Smooth muscle cell (in vitro differentiated cells): ENCODE measurements around the gene CLDN22. TPM values are rescaled to one million over a fixed set of nuclear protein-coding genes. Genes with fewer than 3 reads are reported as not detected.

Source experiments
- DNase-seq: peaks from one replicate; lab custom pipeline; 2025; ENCODE audit not compliant: unreplicated experiment; lab: John Stamatoyannopoulos, UW
- H2AFZ ChIP-seq: fragments of 200-600 bp; sonication (generic); 2 replicates; pipeline ENCODE4 v1.6.0; 2016; ENCODE audit warnings: antibody characterized with exemption, low read depth, mild to moderate bottlenecking
- H3F3A ChIP-seq: fragments of 200-600 bp; sonication (generic); 2 replicates; pipeline ENCODE4 v1.6.0; 2017; ENCODE audit warnings: antibody characterized with exemption, low read depth
- H3K27ac ChIP-seq: fragments of 200-600 bp; sonication (generic); 2 replicates; pipeline ENCODE4 v1.5.1; 2016; ENCODE audit warnings: low read depth, mild to moderate bottlenecking
- H3K27me3 ChIP-seq: fragments of 200-600 bp; sonication (generic); 2 replicates; pipeline ENCODE4 v1.6.1; 2016; ENCODE audit warnings: low read depth, mild to moderate bottlenecking
- H3K36me3 ChIP-seq: fragments of 200-600 bp; sonication (generic); 2 replicates; pipeline ENCODE4 v1.5.1; 2016; ENCODE audit warnings: low read depth
- H3K4me1 ChIP-seq: fragments of 200-600 bp; sonication (generic); 2 replicates; pipeline ENCODE4 v1.5.1; 2016; ENCODE audit warnings: low read depth
- H3K4me2 ChIP-seq: fragments of 200-600 bp; sonication (generic); 2 replicates; pipeline ENCODE4 v1.6.0; 2016; ENCODE audit warnings: mild to moderate bottlenecking
- H3K4me3 ChIP-seq: fragments of 200-600 bp; sonication (generic); 2 replicates; pipeline ENCODE4 v1.5.1; 2016; ENCODE audit warnings: mild to moderate bottlenecking
- H3K79me2 ChIP-seq: fragments of 200-600 bp; sonication (generic); 2 replicates; pipeline ENCODE4 v1.6.0; 2016; ENCODE audit warnings: low read depth, mild to moderate bottlenecking
- H3K9ac ChIP-seq: fragments of 200-600 bp; sonication (generic); 2 replicates; pipeline ENCODE4 v1.6.0; 2016; ENCODE audit warnings: low read depth
- H3K9me3 ChIP-seq: fragments of 200-600 bp; sonication (generic); replicated peaks from 2 replicates; pipeline ENCODE4 v1.5.1; 2016; ENCODE audit warnings: low read depth
- H4K20me1 ChIP-seq: fragments of 200-600 bp; sonication (generic); 2 replicates; pipeline ENCODE4 v1.6.0; 2016; ENCODE audit warnings: low read depth
- WGBS: methylation state at CpG from one replicate; pipeline ENCODE4 v1.1.7; 2016; ENCODE audit warnings: low lambda C conversion rate; 5-methylcytosine and 5-hydroxymethylcytosine counted together
- polyA plus RNA-seq: library from polyadenylated mRNA; unstranded; fragments of >200 nt; fragmentation: Nextera tagmentation; extraction: Ambion mirVana; gene quantifications from 2 replicates; pipeline ENCODE4 v1.2.1, GENCODE V29; 2016
- total RNA-seq: library from RNA; depleted of rRNA; stranded (reverse); fragments of >200 nt; gene quantifications from 2 replicates; pipeline ENCODE4 v1.2.3, GENCODE V29; 2014
- TF ChIP-seq, protein P1 (sequence below): fragments of 200-600 bp; sonication (generic); IDR thresholded peaks from 2 replicates; pipeline ENCODE4 v1.5.1; 2017; ENCODE audit warnings: borderline replicate concordance, mild to moderate bottlenecking, antibody characterized with exemption; ENCODE audit not compliant: insufficient read depth, poor library complexity, severe bottlenecking

Gene CLDN22
- total and polyA plus RNA-seq, 2 experiments from 2014 or later = 0.08 TPM; not detected in 1

DNA sequence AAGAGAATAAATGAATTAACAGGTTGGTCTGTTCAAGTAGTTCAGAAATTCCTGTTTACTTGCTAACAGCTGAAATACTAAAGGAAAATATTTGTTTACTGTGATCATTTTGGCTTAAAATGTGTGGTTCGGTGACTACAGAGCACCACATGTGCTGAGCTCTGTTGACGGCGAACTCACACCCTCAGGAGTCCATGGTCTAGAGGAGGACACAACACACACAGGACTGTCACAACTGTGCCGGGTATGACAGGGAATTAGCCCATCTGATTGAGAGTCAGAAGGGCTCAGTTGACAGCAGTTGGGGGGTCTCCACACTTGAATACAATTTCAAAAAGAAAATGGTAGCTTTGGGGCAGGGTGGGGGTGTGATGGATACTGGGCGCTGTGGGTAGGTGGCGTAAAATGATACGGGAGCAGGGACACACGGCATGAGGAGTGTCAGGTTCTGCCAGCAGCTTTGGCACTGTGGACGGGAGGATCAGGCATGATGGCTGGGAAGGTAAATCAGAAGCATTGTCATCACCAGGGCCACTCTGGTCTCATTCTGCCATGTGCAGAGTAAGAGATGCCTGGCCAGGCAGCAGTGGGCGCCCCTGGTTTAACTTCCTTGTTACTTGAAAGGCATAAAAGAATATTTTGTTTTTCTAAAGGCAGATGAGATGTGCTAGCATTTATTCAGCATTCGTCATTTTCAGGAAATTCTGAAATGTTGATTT lies 33.3 kb downstream of the CLDN22 start:
- H3K4me1 ChIP-seq = no peaks in the 10 kb centered on the region
- DNase-seq = no peak
- WGBS = 97% methylated on average over 11 of the region's 11 CpGs
- no peak overlapping the region for H2AFZ ChIP-seq
- no peaks in the 10 kb centered on the region for H3K36me3 ChIP-seq
- no peaks in the 10 kb centered on the region for H3K27me3 ChIP-seq
- no peak overlapping the region for H3K4me2 ChIP-seq
- H3K4me3 ChIP-seq = no peak overlapping the region
- H4K20me1 ChIP-seq = no peaks in the 10 kb centered on the region
- no peaks in the 10 kb centered on the region for H3K79me2 ChIP-seq
- H3K9ac ChIP-seq = no peak overlapping the region
- H3F3A ChIP-seq = no peaks in the 10 kb centered on the region
- no peak overlapping the region for H3K27ac ChIP-seq
- TF ChIP-seq, protein P1, sequence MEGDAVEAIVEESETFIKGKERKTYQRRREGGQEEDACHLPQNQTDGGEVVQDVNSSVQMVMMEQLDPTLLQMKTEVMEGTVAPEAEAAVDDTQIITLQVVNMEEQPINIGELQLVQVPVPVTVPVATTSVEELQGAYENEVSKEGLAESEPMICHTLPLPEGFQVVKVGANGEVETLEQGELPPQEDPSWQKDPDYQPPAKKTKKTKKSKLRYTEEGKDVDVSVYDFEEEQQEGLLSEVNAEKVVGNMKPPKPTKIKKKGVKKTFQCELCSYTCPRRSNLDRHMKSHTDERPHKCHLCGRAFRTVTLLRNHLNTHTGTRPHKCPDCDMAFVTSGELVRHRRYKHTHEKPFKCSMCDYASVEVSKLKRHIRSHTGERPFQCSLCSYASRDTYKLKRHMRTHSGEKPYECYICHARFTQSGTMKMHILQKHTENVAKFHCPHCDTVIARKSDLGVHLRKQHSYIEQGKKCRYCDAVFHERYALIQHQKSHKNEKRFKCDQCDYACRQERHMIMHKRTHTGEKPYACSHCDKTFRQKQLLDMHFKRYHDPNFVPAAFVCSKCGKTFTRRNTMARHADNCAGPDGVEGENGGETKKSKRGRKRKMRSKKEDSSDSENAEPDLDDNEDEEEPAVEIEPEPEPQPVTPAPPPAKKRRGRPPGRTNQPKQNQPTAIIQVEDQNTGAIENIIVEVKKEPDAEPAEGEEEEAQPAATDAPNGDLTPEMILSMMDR = no peak
- H3K9me3 ChIP-seq = no peaks in the 10 kb centered on the region

- Histone ChIP-seq H2AFZ (no peak overlapping the region), H3K4me1 (no peaks in the 10 kb centered on the region), H3K4me2 (no peak overlapping the region), H3F3A (no peaks in the 10 kb centered on the region), H4K20me1 (no peaks in the 10 kb centered on the region), H3K4me3 (no peak overlapping the region), H3K9ac (no peak overlapping the region), H3K36me3 (no peaks in the 10 kb centered on the region), H3K9me3 (no peaks in the 10 kb centered on the region), H3K27ac (no peak overlapping the region), H3K27me3 (no peaks in the 10 kb centered on the region), H3K79me2 (no peaks in the 10 kb centered on the region)
- 97% methylated on average over 7 of the region's 7 CpGs for WGBS
- TF ChIP-seq, protein P1 = no peak
- no peak for DNase-seq
Observed at GRCh38 chr4:183285886-183286285, 34.2 kb downstream of the CLDN22 start.

GRCh38 chr4:183284965-183285364 lies 35.1 kb downstream of the CLDN22 start:
- Histone ChIP-seq H2AFZ (no peak overlapping the region), H3K27ac (no peak overlapping the region), H3K4me1 (no peaks in the 10 kb centered on the region), H3K36me3 (no peaks in the 10 kb centered on the region), H3F3A (no peaks in the 10 kb centered on the region), H3K27me3 (no peaks in the 10 kb centered on the region), H3K4me2 (no peak overlapping the region), H3K4me3 (no peak overlapping the region), H3K9ac (no peak overlapping the region), H4K20me1 (no peaks in the 10 kb centered on the region), H3K79me2 (no peaks in the 10 kb centered on the region), H3K9me3 (no peaks in the 10 kb centered on the region)
- TF ChIP-seq, protein P1 = no peak
- 68% methylated on average over 4 of the region's 4 CpGs for WGBS
- DNase-seq = no peak

- H4K20me1 ChIP-seq = no peaks in the 10 kb centered on the region
- H3K27ac ChIP-seq = no peak overlapping the region
- no peaks in the 10 kb centered on the region for H3F3A ChIP-seq
- no peaks in the 10 kb centered on the region for H3K79me2 ChIP-seq
- H2AFZ ChIP-seq = no peak overlapping the region
- TF ChIP-seq, protein P1 = no peak
- no peaks in the 10 kb centered on the region for H3K27me3 ChIP-seq
- no peak overlapping the region for H3K4me3 ChIP-seq
- no peak overlapping the region for H3K4me2 ChIP-seq
- H3K9me3 ChIP-seq = no peaks in the 10 kb centered on the region
- 90% methylated on average over 12 of the region's 12 CpGs for WGBS
- H3K4me1 ChIP-seq = no peaks in the 10 kb centered on the region
- DNase-seq = no peak
- H3K9ac ChIP-seq = no peak overlapping the region
- no peaks in the 10 kb centered on the region for H3K36me3 ChIP-seq
Observed at GRCh38 chr4:183284258-183284785, 35.8 kb downstream of the CLDN22 start.
